ENCODE results near the gene CRIM1. TPM values are rescaled to one million over a fixed set of nuclear protein-coding genes. Genes with fewer than 3 reads are reported as not detected.

Gene CRIM1
- total RNA-seq, 2 donors from 2014 or later: 26.7 to 26.9 TPM

DNA sequence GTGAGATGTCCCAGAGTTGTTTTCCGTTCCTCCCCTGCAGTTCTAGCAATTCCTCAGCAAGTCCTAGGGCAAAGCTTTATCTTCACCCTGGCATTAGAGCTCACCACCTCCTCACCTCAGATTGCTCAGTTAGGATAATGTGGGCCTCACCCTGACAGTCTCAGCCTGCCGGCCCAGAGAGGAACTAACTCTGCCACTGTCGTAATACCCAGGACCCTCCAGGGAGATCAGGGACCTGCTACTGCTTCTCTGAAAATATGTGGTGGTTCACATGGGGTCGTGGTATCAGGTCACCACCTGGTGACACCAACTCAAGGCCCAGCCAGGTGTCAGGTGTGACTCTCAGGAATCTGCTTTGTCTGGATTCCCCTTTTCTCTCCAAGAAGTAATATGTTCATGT lies 121.7 kb downstream of the CRIM1 start:
- H3K4me3 ChIP-seq (ENCODE audit: low read length): no peak overlapping the region
- TF ChIP-seq CTCF (conservative IDR thresholded peaks at IDR 0.05): no peak
- H3K9me3 Mint-ChIP-seq: peaks cover 39% of the 10 kb centered on the region
- DNase-seq: no peak
- H3K27ac ChIP-seq (ENCODE audit: low read depth, low read length): no peak overlapping the region
- no peaks in the 10 kb centered on the region for H3K4me1 Mint-ChIP-seq
- no peaks in the 10 kb centered on the region for H3K4me1 ChIP-seq (ENCODE audit: control insufficient read depth, insufficient read depth, low read length)
- H3K36me3 ChIP-seq (ENCODE audit: control insufficient read depth, insufficient read depth, low read length): peaks cover 95% of the 10 kb centered on the region
- 87 to 94% methylated on average over 2 to 4 of the region's 4 CpGs for WGBS, 2 experiments (ENCODE audit: insufficient coverage in 1 of 2, insufficient read length in 1 of 2)
- H3K27me3 Mint-ChIP-seq (ENCODE audit: insufficient read depth): no peaks in the 10 kb centered on the region
- no peak overlapping the region for H3K27ac Mint-ChIP-seq
- peaks cover 49% of the 10 kb centered on the region for H3K9me3 ChIP-seq (ENCODE audit: control insufficient read depth, low read length)
- no peaks in the 10 kb centered on the region for H3K27me3 ChIP-seq (ENCODE audit: control insufficient read depth, insufficient read depth, low read length, poor library complexity, severe bottlenecking)
- peaks cover 91% of the 10 kb centered on the region for H3K36me3 Mint-ChIP-seq (ENCODE audit: low read depth)
- H3K4me3 Mint-ChIP-seq: no peak overlapping the region
- no peak overlapping the region for H3K9ac ChIP-seq (ENCODE audit: extremely low read depth, low read length, poor library complexity, severe bottlenecking)

DNA sequence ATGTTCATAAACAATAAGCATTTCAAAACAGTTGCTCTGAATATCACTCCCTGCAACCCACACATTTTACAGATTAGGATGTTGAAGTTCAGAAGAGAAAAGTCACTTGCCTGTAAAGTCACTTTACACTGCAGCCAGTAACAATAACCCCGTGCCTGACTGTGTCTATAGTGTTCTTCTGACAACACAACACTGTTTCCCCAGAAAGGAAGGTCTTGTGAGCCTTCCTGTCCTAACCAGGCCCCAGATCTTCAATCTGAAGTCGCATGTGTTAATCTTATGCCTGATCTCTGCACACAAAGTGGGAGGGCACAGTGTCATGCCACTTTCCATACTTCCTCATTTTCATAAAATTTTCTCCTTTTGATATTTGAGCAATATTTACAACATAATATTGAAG lies 122.2 kb downstream of the CRIM1 start:
- 82 to 100% methylated on average over 1 to 2 of the region's 2 CpGs for WGBS, 2 experiments (ENCODE audit: insufficient coverage in 1 of 2, insufficient read length in 1 of 2)
- H3K36me3 Mint-ChIP-seq (ENCODE audit: low read depth): peaks cover 87% of the 10 kb centered on the region
- H3K9me3 ChIP-seq (ENCODE audit: control insufficient read depth, low read length): peaks cover 49% of the 10 kb centered on the region
- H3K36me3 ChIP-seq (ENCODE audit: control insufficient read depth, insufficient read depth, low read length): peaks cover 94% of the 10 kb centered on the region
- H3K4me1 ChIP-seq (ENCODE audit: control insufficient read depth, insufficient read depth, low read length): no peaks in the 10 kb centered on the region
- no peak overlapping the region for H3K27ac Mint-ChIP-seq
- no peaks in the 10 kb centered on the region for H3K27me3 Mint-ChIP-seq (ENCODE audit: insufficient read depth)
- no peaks in the 10 kb centered on the region for H3K4me1 Mint-ChIP-seq
- TF ChIP-seq CTCF (conservative IDR thresholded peaks at IDR 0.05): no peak
- H3K4me3 Mint-ChIP-seq: no peak overlapping the region
- no peak for DNase-seq
- no peaks in the 10 kb centered on the region for H3K27me3 ChIP-seq (ENCODE audit: control insufficient read depth, insufficient read depth, low read length, poor library complexity, severe bottlenecking)
- H3K9me3 Mint-ChIP-seq: peaks cover 39% of the 10 kb centered on the region
- H3K4me3 ChIP-seq (ENCODE audit: low read length): no peak overlapping the region
- H3K27ac ChIP-seq (ENCODE audit: low read depth, low read length): no peak overlapping the region
- H3K9ac ChIP-seq (ENCODE audit: extremely low read depth, low read length, poor library complexity, severe bottlenecking): no peak overlapping the region

DNA sequence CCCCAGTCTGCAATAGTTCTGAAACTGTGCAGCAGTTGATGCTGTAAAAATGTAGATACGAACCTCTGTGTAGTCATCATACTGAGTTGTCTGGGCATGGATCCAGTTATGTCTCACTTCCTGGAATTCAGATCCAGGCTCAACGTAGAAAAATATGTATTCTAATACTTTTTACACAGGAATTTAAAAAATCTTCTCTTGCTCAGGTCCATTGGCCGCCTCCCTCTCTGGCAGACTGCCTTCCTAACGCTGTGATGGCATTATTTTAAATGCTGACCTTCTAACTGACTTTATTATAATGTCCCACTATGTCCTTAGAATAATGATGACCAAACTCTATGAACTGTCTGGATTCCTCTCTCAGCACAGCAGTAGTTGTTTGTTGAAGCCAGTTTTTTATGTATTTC lies 122.8 kb downstream of the CRIM1 start:
- peaks cover 44% of the 10 kb centered on the region for H3K9me3 ChIP-seq (ENCODE audit: control insufficient read depth, low read length)
- H3K9ac ChIP-seq (ENCODE audit: extremely low read depth, low read length, poor library complexity, severe bottlenecking): no peak overlapping the region
- Mint-ChIP-seq H3K4me3 (no peak overlapping the region), H3K27ac (no peak overlapping the region), H3K36me3 (ENCODE audit: low read depth) (peaks cover 85% of the 10 kb centered on the region), H3K4me1 (no peaks in the 10 kb centered on the region), H3K9me3 (peaks cover 38% of the 10 kb centered on the region), H3K27me3 (ENCODE audit: insufficient read depth) (no peaks in the 10 kb centered on the region)
- H3K27me3 ChIP-seq (ENCODE audit: control insufficient read depth, insufficient read depth, low read length, poor library complexity, severe bottlenecking): no peaks in the 10 kb centered on the region
- peaks cover 94% of the 10 kb centered on the region for H3K36me3 ChIP-seq (ENCODE audit: control insufficient read depth, insufficient read depth, low read length)
- no peak overlapping the region for H3K4me3 ChIP-seq (ENCODE audit: low read length)
- TF ChIP-seq CTCF (conservative IDR thresholded peaks at IDR 0.05): no peak
- no peak overlapping the region for H3K27ac ChIP-seq (ENCODE audit: low read depth, low read length)
- no peak for DNase-seq
- WGBS, 2 experiments (ENCODE audit: insufficient coverage in 1 of 2, insufficient read length in 1 of 2): 90 to 100% methylated on average over 1 to 4 of the region's 4 CpGs
- no peaks in the 10 kb centered on the region for H3K4me1 ChIP-seq (ENCODE audit: control insufficient read depth, insufficient read depth, low read length)

Measured in endodermal cell (in vitro differentiated cells).